Neural cell (in vitro differentiated cells): Measurements from ENCODE around the gene RNF138. TPM values are rescaled to one million over a fixed set of nuclear protein-coding genes. Genes with fewer than 3 reads are reported as not detected.

Experiments used
- H2AFZ ChIP-seq: fragments of 200-600, 300-800 bp; sonication (generic), shearing (Covaris generic); 2 replicates; pipeline ENCODE4 v1.6.0; 2014; ENCODE audit warnings: low read depth, mild to moderate bottlenecking, antibody characterized with exemption, low read length, moderate library complexity
- H3F3A ChIP-seq: fragments of 200-600 bp; shearing (Covaris generic); 2 replicates; pipeline ENCODE4 v1.6.1; 2016; ENCODE audit warnings: mild to moderate bottlenecking, moderate library complexity, mixed read lengths, antibody characterized with exemption, low read length; ENCODE audit not compliant: insufficient read depth, poor library complexity, severe bottlenecking
- H3K27ac ChIP-seq: fragments of 200-600, 300-800 bp; sonication (generic), shearing (Covaris generic); 2 replicates; pipeline ENCODE4 v1.5.1; 2014; ENCODE audit warnings: mild to moderate bottlenecking, low read length, moderate library complexity
- H3K27me3 ChIP-seq: fragments of 300-800, 200-600 bp; sonication (generic), shearing (Covaris generic); 2 replicates; pipeline ENCODE4 v1.6.0; 2014; ENCODE audit warnings: mild to moderate bottlenecking, low read depth, low read length, moderate library complexity; ENCODE audit not compliant: insufficient read depth
- H3K36me3 ChIP-seq: fragments of 300-800, 200-600 bp; sonication (generic), shearing (Covaris generic); 2 replicates; pipeline ENCODE4 v1.5.1; 2014; ENCODE audit warnings: mild to moderate bottlenecking, antibody characterized with exemption, low read length, moderate library complexity; ENCODE audit not compliant: insufficient read depth
- H3K4me2 ChIP-seq: fragments of 300-800, 200-600 bp; sonication (generic), shearing (Covaris generic); 2 replicates; pipeline ENCODE4 v1.6.0; 2014; ENCODE audit warnings: mild to moderate bottlenecking, low read length
- H3K4me3 ChIP-seq: fragments of 300-800, 200-600 bp; sonication (generic), shearing (Covaris generic); 2 replicates; pipeline ENCODE4 v1.5.1; 2014; ENCODE audit warnings: mild to moderate bottlenecking, low read length, moderate library complexity
- H3K79me2 ChIP-seq: fragments of 200-600 bp; shearing (Covaris generic); replicated peaks from 2 replicates; pipeline ENCODE4 v1.6.0; 2014; ENCODE audit warnings: mild to moderate bottlenecking, low read length, moderate library complexity; ENCODE audit not compliant: insufficient read depth
- H3K9ac ChIP-seq: fragments of 300-800, 200-600 bp; sonication (generic), shearing (Covaris generic); 2 replicates; pipeline ENCODE4 v1.6.1; 2016; ENCODE audit warnings: mild to moderate bottlenecking, low read length, mixed read lengths
- H3K9me2 ChIP-seq: fragments of 200-600 bp; shearing (Covaris generic); 2 replicates; pipeline ENCODE4 v1.6.1; 2016; ENCODE audit warnings: mild to moderate bottlenecking, low read length, mixed read lengths; ENCODE audit not compliant: insufficient read depth
- H3K9me3 ChIP-seq: fragments of 200-600, 300-800 bp; sonication (generic), shearing (Covaris generic); 2 replicates; pipeline ENCODE4 v1.6.1; 2016; ENCODE audit warnings: mild to moderate bottlenecking, mixed run types, low read length, moderate library complexity, mixed read lengths
- H4K20me1 ChIP-seq: fragments of 200-600 bp; shearing (Covaris generic); 2 replicates; pipeline ENCODE4 v1.6.1; 2016; ENCODE audit warnings: mild to moderate bottlenecking, mixed run types; ENCODE audit not compliant: insufficient read depth
- CTCF ChIP-seq: fragments of 450-650 bp; IDR thresholded peaks from 2 replicates; pipeline ENCODE4 v1.5.1; 2014; ENCODE audit warnings: antibody characterized with exemption, mild to moderate bottlenecking, moderate library complexity; ENCODE audit not compliant: poor library complexity, severe bottlenecking
- EP300 ChIP-seq: fragments of 450-650 bp; conservative IDR thresholded peaks from 2 replicates; pipeline ENCODE4 v1.6.1; 2014; ENCODE audit warnings: antibody characterized with exemption, mild to moderate bottlenecking, moderate library complexity; ENCODE audit not compliant: poor library complexity, severe bottlenecking
- EZH2 ChIP-seq: fragments of 200-600, 300-800 bp; shearing (Covaris generic), sonication (generic); IDR thresholded peaks from 2 replicates; pipeline ENCODE4 v1.6.1; 2014; ENCODE audit warnings: antibody characterized with exemption, low read length, borderline replicate concordance, mild to moderate bottlenecking; ENCODE audit not compliant: insufficient read depth, poor library complexity, severe bottlenecking
- MXI1 ChIP-seq: fragments of 450-650 bp; conservative IDR thresholded peaks from 2 replicates; pipeline ENCODE4 v1.6.1; 2014; ENCODE audit warnings: antibody characterized with exemption, mild to moderate bottlenecking; ENCODE audit not compliant: poor library complexity, severe bottlenecking
- POLR2AphosphoS5 ChIP-seq: IDR thresholded peaks from 2 replicates; pipeline ENCODE4 v1.6.1; 2012
- RAD21 ChIP-seq: fragments of 450-650 bp; conservative IDR thresholded peaks from 2 replicates; pipeline ENCODE4 v1.6.1; 2014; ENCODE audit warnings: antibody characterized with exemption, mild to moderate bottlenecking, moderate library complexity
- REST ChIP-seq: IDR thresholded peaks from 2 replicates; pipeline ENCODE4 v1.6.1; 2012; ENCODE audit warnings: borderline replicate concordance
- SMC3 ChIP-seq: fragments of 450-650 bp; conservative IDR thresholded peaks from 2 replicates; pipeline ENCODE4 v1.6.1; 2014; ENCODE audit warnings: antibody characterized with exemption, mild to moderate bottlenecking, moderate library complexity; ENCODE audit not compliant: poor library complexity
- TAF1 ChIP-seq: IDR thresholded peaks from 2 replicates; pipeline ENCODE4 v1.6.1; 2012; ENCODE audit warnings: low read depth
- polyA plus RNA-seq: library from polyadenylated mRNA; depleted of rRNA; stranded (reverse); fragments of >200 nt; gene quantifications from 2 replicates; pipeline ENCODE4 v1.2.3, GENCODE V29; 2014

The RNF138 gene
- polyA plus RNA-seq, 1 donor from 2014 or later: 40.3 TPM

- Histone ChIP-seq H3K9me2 (no peaks in the 10 kb centered on the region), H3K9ac (no peak overlapping the region), H3K79me2 (no peaks in the 10 kb centered on the region), H3K4me2 (no peak overlapping the region), H3K36me3 (no peaks in the 10 kb centered on the region), H3K9me3 (no peaks in the 10 kb centered on the region), H3K4me3 (no peak overlapping the region), H2AFZ (no peak overlapping the region), H4K20me1 (no peaks in the 10 kb centered on the region), H3K27ac (no peak overlapping the region), H3F3A (no peaks in the 10 kb centered on the region), H3K27me3 (no peaks in the 10 kb centered on the region)
- TF ChIP-seq EP300 (no peak), SMC3 (no peak), POLR2AphosphoS5 (no peak), MXI1 (no peak), CTCF (no peak), REST (no peak), TAF1 (no peak), RAD21 (no peak), EZH2 (no peak)
Observed at GRCh38 chr18:32081881-32082280, 9.8 kb upstream of the RNF138 start.

GRCh38 chr18:32083781-32084180 is 7.9 kb upstream of the RNF138 start:
- H3K27me3 ChIP-seq: no peaks in the 10 kb centered on the region
- H3K79me2 ChIP-seq: no peaks in the 10 kb centered on the region
- no peak overlapping the region for H3K4me2 ChIP-seq
- H3K27ac ChIP-seq: no peak overlapping the region
- no peaks in the 10 kb centered on the region for H3K9me2 ChIP-seq
- H3K9me3 ChIP-seq: no peaks in the 10 kb centered on the region
- no peak overlapping the region for H2AFZ ChIP-seq
- H3K9ac ChIP-seq: no peak overlapping the region
- no peaks in the 10 kb centered on the region for H3K36me3 ChIP-seq
- no peaks in the 10 kb centered on the region for H4K20me1 ChIP-seq
- no peaks in the 10 kb centered on the region for H3F3A ChIP-seq
- TF ChIP-seq EP300 (no peak), SMC3 (no peak), RAD21 (no peak), REST (no peak), TAF1 (no peak), CTCF (no peak), EZH2 (no peak), POLR2AphosphoS5 (no peak)
- no peak overlapping the region for H3K4me3 ChIP-seq
